Retina (tissue), 1 donor: Measurements from ENCODE around the gene PLGRKT.
"Not testable (repeated sequence)": the region's sequence is repeated elsewhere in the genome, so short reads cannot be mapped to it uniquely, and the experiment has no call there.

Experiments
- DNase-seq: peaks from one replicate; pipeline ENCODE4 v3.0.0-alpha.2; 2016

PLGRKT gene

GRCh38 chr9:5429873-5430564, 7.7 kb downstream of the PLGRKT start:
- no peak for DNase-seq

- DNase-seq: no peak
These were observed 8.8 kb downstream of the PLGRKT start for GRCh38 chr9:5428794-5429528.

GRCh38 chr9:5428172-5428571, 9.6 kb downstream of the PLGRKT start:
- DNase-seq: no peak

GRCh38 chr9:5427005-5427404, 10.7 kb downstream of the PLGRKT start:
- DNase-seq: no peak

- no peak for DNase-seq
These were observed 12.6 kb downstream of the PLGRKT start for GRCh38 chr9:5425006-5425628.

- no peak for DNase-seq
These were observed 15.4 kb downstream of the PLGRKT start for GRCh38 chr9:5422276-5422675.

GRCh38 chr9:5421163-5421562, 16.6 kb downstream of the PLGRKT start:
- DNase-seq: no peak

- no peak for DNase-seq
These were observed 17.7 kb downstream of the PLGRKT start for GRCh38 chr9:5419987-5420386.

GRCh38 chr9:5418481-5418880, 19.2 kb downstream of the PLGRKT start:
- no peak for DNase-seq

GRCh38 chr9:5416953-5417352, 20.8 kb downstream of the PLGRKT start:
- DNase-seq: no peak

- DNase-seq: no peak
These were observed 29.1 kb downstream of the PLGRKT start for GRCh38 chr9:5408596-5408995.

GRCh38 chr9:5402217-5402616, 35.5 kb downstream of the PLGRKT start:
- no peak for DNase-seq

GRCh38 chr9:5397547-5397946, 40.2 kb downstream of the PLGRKT start:
- not testable (repeated sequence) for DNase-seq

- DNase-seq: no peak
These were observed 42.3 kb downstream of the PLGRKT start for GRCh38 chr9:5395428-5395827.

GRCh38 chr9:5393976-5394375, 43.7 kb downstream of the PLGRKT start:
- not testable (repeated sequence) for DNase-seq

GRCh38 chr9:5393497-5393896, 44.2 kb downstream of the PLGRKT start:
- DNase-seq: no peak

- no peak for DNase-seq
These were observed 45.4 kb downstream of the PLGRKT start for GRCh38 chr9:5392285-5392684.

- no peak for DNase-seq
These were observed 48.5 kb downstream of the PLGRKT start for GRCh38 chr9:5389109-5389732.

- DNase-seq: no peak
These were observed 49.5 kb downstream of the PLGRKT start for GRCh38 chr9:5388026-5388819.

- DNase-seq: no peak
These were observed 53.3 kb downstream of the PLGRKT start for GRCh38 chr9:5384436-5384835.

GRCh38 chr9:5382479-5382878, 55.2 kb downstream of the PLGRKT start:
- DNase-seq: no peak

GRCh38 chr9:5375790-5376477, 61.8 kb downstream of the PLGRKT start:
- no peak for DNase-seq
